H9 (cell line): ENCODE data around the gene MBD5. TPM values are rescaled to one million over a fixed set of nuclear protein-coding genes. Genes with fewer than 3 reads are reported as not detected.

Experiments used
- DNase-seq: peaks from one replicate; pipeline ENCODE4 v3.0.0-alpha.2; 2017
- H2AFZ ChIP-seq: one replicate; pipeline ENCODE4 v1.6.1; 2013; ENCODE audit warnings: mild to moderate bottlenecking, low read length, control low read depth, moderate library complexity
- H2AK5ac ChIP-seq: 2 replicates; pipeline ENCODE4 v1.6.1; 2013; ENCODE audit warnings: low read length, control low read depth, mixed read lengths; ENCODE audit not compliant: insufficient read length
- H2BK120ac ChIP-seq: one replicate; pipeline ENCODE4 v1.6.1; 2013; ENCODE audit warnings: low read depth, mild to moderate bottlenecking, low read length, control low read depth, inconsistent platforms; ENCODE audit not compliant: poor library complexity, severe bottlenecking
- H2BK12ac ChIP-seq: 2 replicates; pipeline ENCODE4 v1.6.1; 2013; ENCODE audit warnings: low read length, control low read depth, mixed read lengths, low read depth; ENCODE audit not compliant: insufficient read length
- H2BK15ac ChIP-seq: 2 replicates; pipeline ENCODE4 v1.6.1; 2013; ENCODE audit warnings: low read depth, low read length, control low read depth
- H2BK20ac ChIP-seq: one replicate; pipeline ENCODE4 v1.6.1; 2013; ENCODE audit warnings: low read depth, mild to moderate bottlenecking, low read length, control low read depth, inconsistent platforms; ENCODE audit not compliant: poor library complexity, severe bottlenecking
- H2BK5ac ChIP-seq: 2 replicates; pipeline ENCODE4 v1.6.1; 2013; ENCODE audit warnings: low read length, control low read depth, mixed read lengths; ENCODE audit not compliant: insufficient read length
- H3K14ac ChIP-seq: 2 replicates; pipeline ENCODE4 v1.6.1; 2013; ENCODE audit warnings: low read length, control low read depth; ENCODE audit not compliant: insufficient read depth
- H3K18ac ChIP-seq: 2 replicates; pipeline ENCODE4 v1.6.1; 2013; ENCODE audit warnings: low read depth, mild to moderate bottlenecking, mixed read lengths, low read length, control low read depth; ENCODE audit not compliant: insufficient read length
- H3K23ac ChIP-seq: 2 replicates; pipeline ENCODE4 v1.6.1; 2013; ENCODE audit warnings: low read length, control low read depth, mixed read lengths, low read depth; ENCODE audit not compliant: insufficient read length
- H3K23me2 ChIP-seq: 2 replicates; pipeline ENCODE4 v1.6.1; 2013; ENCODE audit warnings: low read depth, mild to moderate bottlenecking, mixed read lengths, low read length, control low read depth; ENCODE audit not compliant: insufficient read length, poor library complexity, severe bottlenecking
- H3K27ac ChIP-seq: 2 replicates; pipeline ENCODE4 v1.5.1; 2013; ENCODE audit warnings: low read length, control low read depth, mixed read lengths, low read depth; ENCODE audit not compliant: insufficient read length
- H3K27me3 ChIP-seq: 2 replicates; pipeline ENCODE4 v1.6.1; 2013; ENCODE audit warnings: low read length, control low read depth, inconsistent platforms; ENCODE audit not compliant: insufficient read depth
- H3K4ac ChIP-seq: 2 replicates; pipeline ENCODE4 v1.6.1; 2013; ENCODE audit warnings: low read depth, mild to moderate bottlenecking, control low read depth, inconsistent platforms, low read length, moderate library complexity
- H3K4me1 ChIP-seq: 2 replicates; pipeline ENCODE4 v1.6.1; 2013; ENCODE audit warnings: low read length, control low read depth, inconsistent platforms; ENCODE audit not compliant: insufficient read depth
- H3K4me2 ChIP-seq: 2 replicates; pipeline ENCODE4 v1.6.1; 2013; ENCODE audit warnings: low read length, control low read depth, mixed read lengths; ENCODE audit not compliant: insufficient read length, insufficient read depth
- H3K56ac ChIP-seq: 2 replicates; pipeline ENCODE4 v1.6.1; 2013; ENCODE audit warnings: low read depth, mild to moderate bottlenecking, mixed read lengths, low read length, control low read depth; ENCODE audit not compliant: insufficient read length
- H3K79me1 ChIP-seq: 2 replicates; pipeline ENCODE4 v1.6.1; 2013; ENCODE audit warnings: low read depth, mild to moderate bottlenecking, moderate library complexity, low read length, control low read depth, inconsistent platforms; ENCODE audit not compliant: insufficient read depth, poor library complexity, severe bottlenecking
- H3K79me2 ChIP-seq: 2 replicates; pipeline ENCODE4 v1.6.1; 2013; ENCODE audit warnings: low read length, control low read depth, inconsistent platforms; ENCODE audit not compliant: insufficient read depth
- H3K9ac ChIP-seq: 2 replicates; pipeline ENCODE4 v1.6.1; 2013; ENCODE audit warnings: low read length, control low read depth, mixed read lengths; ENCODE audit not compliant: insufficient read length; ENCODE audit errors: extremely low read depth
- H3K9me3 ChIP-seq: one replicate; pipeline ENCODE4 v1.6.1; 2013; ENCODE audit warnings: low read depth, low read length, inconsistent platforms; ENCODE audit not compliant: control insufficient read depth
- H3T11ph ChIP-seq: one replicate; pipeline ENCODE4 v1.6.1; 2013; ENCODE audit warnings: mild to moderate bottlenecking, low read length, control low read depth, inconsistent platforms
- H4K20me1 ChIP-seq: one replicate; pipeline ENCODE4 v1.6.1; 2013; ENCODE audit not compliant: control insufficient read depth, insufficient read length, insufficient read depth
- H4K5ac ChIP-seq: 2 replicates; pipeline ENCODE4 v1.6.1; 2013; ENCODE audit warnings: low read depth, mild to moderate bottlenecking, mixed read lengths, low read length, control low read depth; ENCODE audit not compliant: insufficient read length
- H4K8ac ChIP-seq: replicated peaks from 2 replicates; pipeline ENCODE4 v1.6.1; 2013; ENCODE audit warnings: low read length, control low read depth, mixed read lengths, low read depth; ENCODE audit not compliant: insufficient read length
- H4K91ac ChIP-seq: 2 replicates; pipeline ENCODE4 v1.6.1; 2013; ENCODE audit warnings: low read depth, mild to moderate bottlenecking, moderate library complexity, mixed read lengths, low read length, control low read depth; ENCODE audit not compliant: insufficient read length
- H3K27ac Mint-ChIP-seq, 3 experiments: 2 replicates in 2 of 3; 3 replicates in 1 of 3; pipeline ENCODE4 v1.8.0; 2020 to 2021; ENCODE audit warnings: mixed read lengths in 3 of 3, mild to moderate bottlenecking in 1 of 3, moderate library complexity in 1 of 3
- H3K27me3 Mint-ChIP-seq: 2 replicates; pipeline ENCODE4 v1.8.0; 2021; ENCODE audit warnings: low read depth, mild to moderate bottlenecking, moderate library complexity, mixed read lengths
- H3K36me3 Mint-ChIP-seq, 3 experiments: 2 replicates in 2 of 3; 3 replicates in 1 of 3; pipeline ENCODE4 v1.8.0; 2020 to 2021; ENCODE audit warnings: low read depth in 3 of 3, mixed read lengths in 3 of 3; ENCODE audit not compliant: insufficient read depth in 1 of 3
- H3K4me1 Mint-ChIP-seq, 2 experiments: 2 replicates each; pipeline ENCODE4 v1.8.0; 2020; ENCODE audit warnings: mixed read lengths in 2 of 2
- H3K4me3 Mint-ChIP-seq, 2 experiments: 2 replicates in 1 of 2; 3 replicates in 1 of 2; pipeline ENCODE4 v1.8.0; 2020 to 2021; ENCODE audit warnings: mild to moderate bottlenecking in 2 of 2, mixed read lengths in 2 of 2, moderate library complexity in 1 of 2
- H3K9me3 Mint-ChIP-seq, 2 experiments: 2 replicates in 1 of 2; 3 replicates in 1 of 2; pipeline ENCODE4 v1.8.0; 2020; ENCODE audit warnings: mild to moderate bottlenecking in 2 of 2, mixed read lengths in 2 of 2, moderate library complexity in 1 of 2
- CTCF ChIP-seq: fragments of 200-600 bp; sonication (generic); conservative IDR thresholded peaks from 3 replicates; pipeline ENCODE4 v1.8.0; 2021; ENCODE audit warnings: antibody characterized with exemption, mild to moderate bottlenecking
- whole genome bisulfite sequencing: extraction: QIAGEN DNeasy Blood & Tissue Kit; methylation state at CpG from one replicate; pipeline ENCODE4 v1.1.7; 2013; ENCODE audit warnings: missing lambda C conversion rate, low lambda C conversion rate, mixed read lengths; ENCODE audit not compliant: insufficient read length; ENCODE audit errors: extremely low coverage; 5-methylcytosine and 5-hydroxymethylcytosine counted together
- total RNA-seq: library from RNA; stranded (reverse); gene quantifications from 2 replicates; pipeline ENCODE4 v1.2.1, GENCODE V29; 2021

The MBD5 gene
- total RNA-seq, 1 experiment from 2014 or later: 23.1 TPM

DNA sequence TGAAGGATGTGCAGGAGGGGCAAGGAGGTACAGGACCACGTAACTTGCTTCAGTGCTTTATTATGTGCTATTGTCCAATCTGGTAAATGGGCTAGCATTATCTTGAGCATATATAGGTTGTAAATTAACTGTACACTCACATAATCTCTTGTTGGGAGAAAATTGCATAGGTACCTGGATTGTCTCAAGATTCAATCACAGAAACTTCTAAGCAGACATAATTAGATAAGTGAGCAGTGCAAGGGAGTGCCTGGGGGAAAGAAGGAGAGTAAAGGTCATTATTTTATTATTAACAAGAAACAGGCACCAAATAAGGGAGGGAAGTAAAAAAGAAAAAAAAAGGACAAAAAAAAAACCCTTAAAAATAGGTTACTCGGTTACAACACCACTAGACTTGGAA is 186.2 kb downstream of the MBD5 start:
- DNase-seq: no peak
- H2BK20ac ChIP-seq: no peak overlapping the region
- no peak overlapping the region for H3K4me2 ChIP-seq
- H2BK5ac ChIP-seq: no peak overlapping the region
- H3K4me3 Mint-ChIP-seq: no peak overlapping the region
- H2BK12ac ChIP-seq: no peak overlapping the region
- H3K9me3 Mint-ChIP-seq: peaks cover 2 to 3% of the 10 kb centered on the region in 2 experiments; a peak in 3 of 5 replicates
- no peak overlapping the region for H3K27ac Mint-ChIP-seq
- H3K27ac ChIP-seq: no peak overlapping the region
- H3K4ac ChIP-seq: no peak overlapping the region
- H3K79me2 ChIP-seq: no peaks in the 10 kb centered on the region
- WGBS: no CpG with 5 or more reads among the region's 2 CpGs
- H4K91ac ChIP-seq: no peak overlapping the region
- H3K23ac ChIP-seq: no peak overlapping the region
- no peak for TF ChIP-seq CTCF
- H3T11ph ChIP-seq: no peak overlapping the region
- no peak overlapping the region for H3K18ac ChIP-seq
- no peaks in the 10 kb centered on the region for H3K79me1 ChIP-seq
- H2AFZ ChIP-seq: no peak overlapping the region
- H4K8ac ChIP-seq: no peak overlapping the region
- no peaks in the 10 kb centered on the region; a peak in 1 of 4 replicates for H3K4me1 Mint-ChIP-seq
- no peaks in the 10 kb centered on the region for H4K20me1 ChIP-seq
- no peaks in the 10 kb centered on the region for H3K27me3 ChIP-seq
- no peak overlapping the region for H2BK15ac ChIP-seq
- no peak overlapping the region for H3K14ac ChIP-seq
- no peaks in the 10 kb centered on the region for H3K4me1 ChIP-seq
- H3K36me3 Mint-ChIP-seq: peaks cover 0 to 9% (median 5%) of the 10 kb centered on the region in 3 experiments; a peak in 4 of 7 replicates
- H2AK5ac ChIP-seq: no peak overlapping the region
- no peak overlapping the region for H3K9ac ChIP-seq
- no peak overlapping the region for H4K5ac ChIP-seq
- no peaks in the 10 kb centered on the region for H3K23me2 ChIP-seq
- no peaks in the 10 kb centered on the region for H3K9me3 ChIP-seq
- no peak overlapping the region for H3K56ac ChIP-seq
- H2BK120ac ChIP-seq: no peak overlapping the region
- H3K27me3 Mint-ChIP-seq: no peaks in the 10 kb centered on the region
